NCI-H82 (cell line): ENCODE data around the gene CEP128.

Experiments
- DNase-seq: peaks from one replicate; lab custom pipeline; 2025; lab: John Stamatoyannopoulos, UW

Gene CEP128

GRCh38 chr14:80941241-80942185 is at the start of gene CEP128:
Gene CEP128 (minus strand): TSS chr14:80941738.
- peak; percentile 98 for DNase-seq

DNA sequence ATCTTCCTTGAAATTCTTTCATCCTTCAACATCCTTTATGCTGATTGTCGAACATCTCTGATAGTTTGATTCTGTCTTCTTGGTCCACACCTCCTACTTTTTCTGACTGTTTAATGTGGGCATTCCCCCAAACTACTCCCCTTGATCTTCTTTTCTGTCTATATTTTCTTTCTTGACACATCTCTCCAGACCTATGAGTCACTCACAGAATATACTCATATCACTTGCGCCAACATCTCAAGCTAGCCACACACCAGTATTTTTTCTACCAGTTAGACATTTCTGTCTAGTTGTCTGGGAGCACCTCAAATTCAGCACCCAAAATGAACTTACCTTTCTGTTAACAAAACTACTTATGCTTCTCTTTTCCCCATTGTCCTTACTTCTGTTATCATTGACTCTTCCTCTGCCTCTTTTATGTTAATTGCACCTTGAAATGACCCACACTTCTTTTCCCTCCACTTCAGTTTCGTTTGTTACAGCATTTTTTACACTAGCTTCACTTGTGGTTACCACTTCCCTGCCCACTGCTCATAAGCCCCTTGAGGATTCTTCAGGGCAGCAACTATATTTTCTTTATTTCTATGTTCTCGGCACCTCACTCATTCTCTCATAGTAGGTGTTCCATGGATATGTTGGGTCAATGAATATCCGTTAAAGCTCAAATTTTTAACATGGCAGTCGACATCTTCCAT is 47.3 kb upstream of the CEP128 start:
- no peak for DNase-seq

- DNase-seq: no peak
Measured at GRCh38 chr14:80988192-80988591, 46.7 kb upstream of the CEP128 start.

DNA sequence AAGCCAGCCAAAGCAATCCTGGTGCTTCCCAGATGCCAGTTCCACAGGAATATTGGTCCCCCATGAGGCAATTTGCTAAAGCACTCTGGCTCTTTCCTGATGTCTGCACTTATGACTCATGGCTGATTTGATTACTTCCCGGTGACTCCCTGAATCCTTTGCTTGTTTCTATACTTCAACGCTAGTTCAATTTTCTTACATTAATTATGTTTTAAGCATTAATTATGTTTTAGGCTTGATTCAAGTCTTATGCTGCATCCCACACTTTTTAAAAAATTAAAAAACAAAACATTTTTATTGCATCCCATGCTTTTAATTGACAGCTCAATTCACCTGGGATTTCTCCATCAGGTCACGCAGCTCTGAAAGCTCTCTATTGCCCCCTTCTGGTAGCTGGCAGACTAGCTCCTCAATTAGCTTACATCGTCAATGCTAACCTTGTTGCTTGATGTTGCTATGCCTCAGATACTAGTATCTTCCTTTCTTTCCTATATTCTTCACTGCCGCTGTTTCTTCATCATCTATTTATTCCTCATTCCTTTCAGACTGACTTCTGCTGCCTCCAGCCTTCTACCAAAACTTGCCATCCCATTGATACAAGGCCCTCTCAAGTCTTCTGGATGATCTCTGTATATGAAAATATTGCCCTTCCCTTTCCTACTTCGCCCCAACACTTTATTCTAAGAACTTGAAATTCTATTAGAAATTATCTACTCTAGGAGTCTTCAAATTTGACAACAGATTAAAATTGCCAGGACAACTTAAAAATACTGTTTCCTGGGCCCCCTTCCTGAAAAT is 45.9 kb upstream of the CEP128 start:
- peak; percentile 84 for DNase-seq

DNA sequence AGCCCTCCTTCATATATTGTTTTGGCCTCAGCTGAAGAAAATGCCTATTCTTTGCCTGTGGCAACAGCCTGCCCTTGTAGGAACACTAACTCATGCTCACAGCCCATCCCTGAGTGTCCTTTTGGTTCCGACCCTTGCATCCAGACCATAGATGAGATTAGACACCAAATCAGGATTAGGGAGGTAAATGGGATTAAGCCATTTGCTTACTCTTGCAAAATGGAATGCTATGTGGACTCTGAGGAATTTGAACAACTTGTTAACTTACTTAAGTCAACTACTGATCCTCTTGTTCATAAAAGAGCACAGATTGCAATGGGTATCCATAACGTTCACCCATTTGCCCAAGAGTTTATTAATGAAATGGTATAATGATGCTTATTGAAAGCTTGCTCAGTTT is 41.2 kb upstream of the CEP128 start:
- peak; percentile 93 for DNase-seq

GRCh38 chr14:80981673-80982072 is 40.1 kb upstream of the CEP128 start:
- no peak for DNase-seq

GRCh38 chr14:80981156-80981555 is 39.6 kb upstream of the CEP128 start:
- DNase-seq: no peak

- no peak for DNase-seq
Measured at GRCh38 chr14:80979951-80980350, 38.4 kb upstream of the CEP128 start.

GRCh38 chr14:80978403-80978802 is 36.9 kb upstream of the CEP128 start:
- no peak for DNase-seq

DNA sequence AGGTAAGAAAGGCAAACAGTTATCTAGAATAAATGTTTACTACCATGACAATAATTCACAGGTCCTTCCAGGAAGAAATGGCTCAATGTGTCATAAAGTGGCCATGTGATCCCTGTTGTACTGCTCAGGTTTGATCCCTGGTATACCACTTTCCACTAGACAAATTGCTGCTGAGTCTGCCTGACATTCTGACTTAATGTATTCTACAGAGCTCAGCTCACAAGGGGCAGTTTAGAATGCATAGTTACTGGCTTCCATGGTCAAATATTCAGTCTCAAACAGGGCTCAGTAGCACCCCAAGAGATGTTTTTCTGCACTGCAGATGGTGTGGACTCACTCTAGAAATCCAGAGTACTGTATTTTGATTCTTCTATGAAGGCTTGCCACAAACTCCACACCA is 35.7 kb upstream of the CEP128 start:
- DNase-seq: no peak

DNA sequence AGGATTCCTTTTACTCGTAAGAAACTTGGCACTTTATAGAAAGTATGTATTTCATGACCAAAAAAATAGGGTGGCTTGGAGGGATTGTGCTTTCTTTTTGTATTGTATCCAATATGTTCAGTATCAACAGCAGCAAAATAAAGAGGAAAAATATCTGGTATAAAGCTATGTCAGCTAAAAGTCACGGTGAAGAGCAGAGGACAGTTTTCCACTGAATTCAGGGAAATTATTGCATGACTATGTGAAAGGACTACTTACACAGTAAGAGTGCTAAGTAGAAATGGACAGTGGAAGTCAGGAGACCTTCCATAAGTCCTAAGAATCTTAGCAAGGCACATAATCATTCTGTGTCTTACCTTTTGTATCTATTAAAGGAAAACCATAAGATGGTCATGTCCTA is 33.1 kb upstream of the CEP128 start:
- no peak for DNase-seq

DNA sequence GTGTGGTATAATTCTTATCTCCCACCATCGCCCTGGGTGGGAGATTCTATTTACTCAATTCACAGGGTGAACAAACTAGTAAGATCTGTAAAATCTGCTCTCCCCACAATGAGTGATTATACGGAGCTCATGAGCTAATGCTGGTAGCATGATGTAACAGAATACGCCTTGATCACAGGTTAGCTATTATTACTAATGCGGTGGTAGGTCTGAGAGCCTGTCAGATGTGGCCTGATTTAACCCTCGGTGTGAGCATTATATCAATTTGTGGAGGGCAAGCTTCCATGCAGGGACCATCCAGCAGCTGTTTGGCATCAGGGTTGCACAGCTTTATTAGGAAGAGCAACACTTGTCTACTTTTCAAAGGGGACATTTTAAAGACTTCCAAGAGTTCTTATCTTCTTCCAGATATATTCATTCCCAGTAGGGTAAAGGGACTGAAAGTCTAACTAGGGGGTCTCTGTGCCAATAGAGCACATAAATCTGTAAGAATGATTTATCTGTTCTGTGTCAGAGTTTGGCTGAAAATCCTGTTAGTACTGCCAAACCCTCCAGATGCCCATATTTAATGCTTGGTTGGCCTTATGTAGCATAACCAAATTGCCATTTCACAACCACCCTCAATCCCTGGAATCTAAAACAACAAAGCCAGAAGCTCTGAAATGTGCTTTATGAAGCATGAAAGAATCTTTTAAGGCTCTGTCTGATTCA is 32.5 kb upstream of the CEP128 start:
- peak; percentile 82 for DNase-seq

DNA sequence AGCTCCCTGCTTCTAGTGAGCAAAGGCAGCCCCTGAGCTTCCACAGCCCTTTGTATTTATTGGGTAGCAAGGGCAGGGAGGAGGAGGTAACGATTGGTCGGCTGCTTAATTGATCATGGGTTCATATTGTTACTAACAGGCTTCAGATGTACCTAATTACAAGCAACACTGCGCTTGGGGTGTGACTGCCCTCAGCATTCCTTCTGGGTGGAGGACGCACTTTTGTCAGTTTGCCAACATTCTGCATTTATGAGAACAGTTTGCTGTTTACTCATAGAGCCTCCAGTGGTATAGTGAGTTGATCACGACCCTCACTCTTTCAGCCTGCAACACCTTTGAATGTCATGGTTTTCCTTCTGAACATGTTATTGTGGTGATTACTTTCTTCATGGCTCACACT is 23.5 kb upstream of the CEP128 start:
- no peak for DNase-seq

- peak; percentile 78 for DNase-seq
Measured at GRCh38 chr14:80959496-80959895, 18.0 kb upstream of the CEP128 start.

GRCh38 chr14:80958939-80959338 is 17.4 kb upstream of the CEP128 start:
- DNase-seq: no peak

DNA sequence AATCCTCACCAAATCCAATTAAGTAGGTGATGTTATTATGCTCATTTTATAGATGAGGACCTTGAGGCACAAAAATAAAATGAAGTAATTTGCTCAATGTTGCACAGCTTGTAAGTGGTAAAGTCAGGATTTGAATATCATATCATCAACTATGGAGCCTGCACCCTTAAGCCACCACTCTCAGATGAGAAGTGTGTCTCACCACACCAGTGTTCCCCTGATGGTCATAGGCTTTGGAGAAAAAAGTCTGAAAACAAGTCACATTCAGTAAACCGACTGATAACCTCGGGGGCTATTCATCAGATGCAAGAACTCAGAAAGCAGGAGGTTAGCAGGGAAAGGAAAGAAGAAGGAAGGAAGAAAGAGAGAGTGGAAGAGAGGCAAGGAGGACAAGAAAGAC is 16.7 kb upstream of the CEP128 start:
- peak; percentile 48 for DNase-seq

- DNase-seq: no peak
Measured at GRCh38 chr14:80957613-80958012, 16.1 kb upstream of the CEP128 start.

GRCh38 chr14:80956922-80957321 is 15.4 kb upstream of the CEP128 start:
- DNase-seq: no peak

DNA sequence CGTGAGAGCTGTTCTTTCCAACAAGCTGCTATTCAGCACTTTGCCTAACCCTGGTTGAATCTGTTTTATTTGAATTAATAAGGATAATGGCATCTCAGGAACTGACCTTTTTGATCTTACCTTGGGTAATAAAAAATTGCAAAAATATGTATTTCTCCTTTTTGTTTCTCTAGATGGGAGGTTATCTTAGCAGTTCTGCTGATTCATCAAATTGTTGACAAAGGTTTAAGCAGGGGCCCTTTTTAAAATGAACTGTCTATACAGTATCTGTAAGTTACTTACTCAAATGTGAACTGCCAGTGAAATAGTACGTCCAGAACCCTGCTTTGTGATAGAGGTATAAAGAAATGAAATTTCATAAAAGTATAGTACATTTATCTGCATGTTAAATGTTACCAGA is 14.6 kb upstream of the CEP128 start:
- no peak for DNase-seq

- DNase-seq: peak; percentile 70
Measured at GRCh38 chr14:80955416-80955941, 13.9 kb upstream of the CEP128 start, which contains the start of gene TSHR. Gene TSHR (plus strand): TSS chr14:80955621. CDS start chr14:80955681, 60 bp downstream.

DNA sequence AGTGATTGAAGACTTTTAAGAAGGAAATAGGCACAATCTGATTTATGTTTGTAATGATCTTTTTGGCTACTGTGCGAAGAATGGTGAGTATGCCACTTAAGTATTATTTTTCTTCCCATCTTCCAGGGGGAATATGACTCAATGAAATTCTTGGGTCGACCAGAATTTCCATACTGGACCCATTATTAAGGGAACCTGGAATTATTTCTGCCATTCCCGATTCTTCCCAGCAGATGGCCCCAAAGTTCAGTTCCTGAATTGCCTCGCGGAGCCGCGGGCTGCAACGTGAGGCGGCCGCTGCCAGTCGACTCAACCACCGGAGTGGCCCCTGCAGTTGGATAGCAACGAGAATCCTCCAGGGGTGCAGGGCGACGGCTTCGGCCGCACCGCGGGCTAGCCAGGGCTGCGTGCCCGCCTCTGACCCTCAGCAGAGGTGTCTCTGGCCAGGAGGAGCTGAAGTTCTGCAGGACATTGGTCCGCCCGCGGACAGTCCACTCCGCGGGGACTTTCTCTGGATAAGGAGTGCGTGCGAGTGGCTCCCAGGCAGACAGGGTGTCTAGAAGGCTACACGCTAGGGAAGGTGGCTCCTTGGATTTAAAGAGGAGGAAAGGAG is 13.3 kb upstream of the CEP128 start:
- peak; percentile 88 for DNase-seq
